Heart right ventricle (tissue), 16 donors: ENCODE results near the gene AP2A2. TPM values are rescaled to one million over a fixed set of nuclear protein-coding genes. Genes with fewer than 3 reads are reported as not detected.

Experiments used
- ATAC-seq, 8 donors: fragments of 200-7000 bp; cut with Tn5 transposase; one replicate each; pipeline ENCODE4 v1.9.1; 2020; ENCODE audit warnings: mild to moderate bottlenecking in 8 of 8, moderate library complexity in 8 of 8, moderate number of reproducible peaks in 1 of 8
- DNase-seq, 2 donors: peaks; one replicate each; pipeline ENCODE4 v3.0.0-alpha.2; 2020
- H3K27ac ChIP-seq, 10 donors: fragments of 200-600 bp; sonication (generic) in 2 of 10; one replicate each; pipeline versions ENCODE4 v1.5.0 to v1.8.0; 2020 to 2022; ENCODE audit warnings: mild to moderate bottlenecking in 3 of 10
- H3K27me3 ChIP-seq, 7 donors: fragments of 200-600 bp; one replicate each; pipeline ENCODE4 v1.8.0; 2021 to 2022; ENCODE audit warnings: mild to moderate bottlenecking in 2 of 7
- H3K36me3 ChIP-seq, 9 donors: fragments of 200-600 bp; sonication (generic) in 1 of 9; one replicate each; pipeline versions ENCODE4 v1.5.0 to v1.8.0; 2020 to 2022; ENCODE audit warnings: mild to moderate bottlenecking in 2 of 9
- H3K4me1 ChIP-seq, 9 donors: fragments of 200-600 bp; sonication (generic) in 1 of 9; one replicate each; pipeline versions ENCODE4 v1.5.0 to v1.8.0; 2020 to 2022; ENCODE audit warnings: mild to moderate bottlenecking in 4 of 9
- H3K4me3 ChIP-seq, 10 donors: fragments of 200-600 bp; sonication (generic) in 2 of 10; one replicate each; pipeline versions ENCODE4 v1.5.0 to v1.8.0; 2020 to 2022; ENCODE audit warnings: mild to moderate bottlenecking in 7 of 10, moderate library complexity in 2 of 10
- H3K9me3 ChIP-seq, 11 donors: fragments of 200-600 bp in 10 of 11; sonication (generic) in 2 of 11; one replicate each; pipeline versions ENCODE4 v1.5.0 to v1.8.0; 2013 to 2022; ENCODE audit warnings: mild to moderate bottlenecking in 2 of 11, control low read depth in 1 of 11, moderate library complexity in 1 of 11
- CTCF ChIP-seq, 9 donors: fragments of 200-600 bp; sonication (generic) in 2 of 9; IDR thresholded peaks; one replicate each; pipeline versions ENCODE4 v1.5.0 to v1.8.0; 2021 to 2022; ENCODE audit warnings: antibody characterized with exemption in 9 of 9, mild to moderate bottlenecking in 5 of 9, moderate library complexity in 1 of 9
- WGBS, 2 donors: extraction: QIAGEN DNeasy Blood & Tissue Kit; methylation state at CpG; one replicate each; pipeline ENCODE4 v1.1.7; 2013; ENCODE audit warnings: inconsistent platforms in 1 of 2; 5-methylcytosine and 5-hydroxymethylcytosine counted together
- intact Hi-C, 10 donors: fragments of 100-400 bp; cut with DNase I; formaldehyde crosslinking; loops; one replicate each; pipeline versions ENCODE4 v1.11.1 to v1.14.2; 2022
- polyA plus RNA-seq, 2 donors: library from polyadenylated mRNA; stranded (reverse); fragments of 200-250 nt; gene quantifications; one replicate each; pipeline ENCODE4 v1.2.3, GENCODE V29; 2013
- total RNA-seq, 10 donors: library from RNA; stranded (reverse); fragmentation: NEBNext Ultra II Directional in 3 of 10; extraction: Animal tissue kit (Norgen Biotek cat#: 25700) in 3 of 10; gene quantifications; one replicate each; pipeline versions ENCODE4 v1.2.1 to v1.2.4, GENCODE V29; 2021 to 2023
- donor health status: Arrhythmogenic right ventricular cardiomyopathy.
- donor health status: ischemic (EF 13 %, LVEDD 7.1; RV severe dilation, severe dysfunction).
- donor health status: healthy with polysubstance abuse.
- donor health status: DM: no; HTN: yes; CAD: no.
- donor health status: DM: no; HTN: no; CAD: no.
- donor health status: ischemic (EF 25% LVEDD 6.9; RV normal size, moderate dysfunction).
- donor health status: ischemic (EF 25% LVEDD 5.7; RV mildly dilated, moderate dysfunction).
- donor health status: healthy.
- donor health status: DM: yes; HTN: yes; CAD: no.
- donor health status: Ischemic cardiomyopathy.
- donor health status: ischemic (EF 35%, LVEDD 5.7; RV mildly dilated, moderate dysfunction).
- donor health status: nonischemic (EF 11% LVEDD 7.7; RV severe dilation, severe dysfunction).
- donor health status: DM: yes; HTN: yes; CAD: no.
- donor health status: PGD.
- donor health status: ischemic (EF 29% LVEDD 5.4; RV normal size, mild dysfunction).
- donor health status: nonischemic (EF 23%, LVEDD 6.1; RV moderate dilation, normal function).

Gene AP2A2
- total and polyA plus RNA-seq, 12 donors = 24.3 to 58.4 (median 37.4) TPM

GRCh38 chr11:1026641-1027482 is 101.2 kb downstream of the AP2A2 start:
- H3K4me3 ChIP-seq = no peak overlapping the region
- no peaks in the 10 kb centered on the region for H3K4me1 ChIP-seq
- ATAC-seq = no peak
- DNase-seq = no peak
- H3K9me3 ChIP-seq = no peaks in the 10 kb centered on the region
- WGBS, 2 donors = 87 to 90% methylated on average over 46 of the region's 46 CpGs
- intact Hi-C loops = no loop called here
- no peaks in the 10 kb centered on the region for H3K27me3 ChIP-seq
- H3K36me3 ChIP-seq = no peaks in the 10 kb centered on the region
- TF ChIP-seq CTCF (IDR thresholded peaks at IDR 0.05) = no peak
- H3K27ac ChIP-seq = no peak overlapping the region

DNA sequence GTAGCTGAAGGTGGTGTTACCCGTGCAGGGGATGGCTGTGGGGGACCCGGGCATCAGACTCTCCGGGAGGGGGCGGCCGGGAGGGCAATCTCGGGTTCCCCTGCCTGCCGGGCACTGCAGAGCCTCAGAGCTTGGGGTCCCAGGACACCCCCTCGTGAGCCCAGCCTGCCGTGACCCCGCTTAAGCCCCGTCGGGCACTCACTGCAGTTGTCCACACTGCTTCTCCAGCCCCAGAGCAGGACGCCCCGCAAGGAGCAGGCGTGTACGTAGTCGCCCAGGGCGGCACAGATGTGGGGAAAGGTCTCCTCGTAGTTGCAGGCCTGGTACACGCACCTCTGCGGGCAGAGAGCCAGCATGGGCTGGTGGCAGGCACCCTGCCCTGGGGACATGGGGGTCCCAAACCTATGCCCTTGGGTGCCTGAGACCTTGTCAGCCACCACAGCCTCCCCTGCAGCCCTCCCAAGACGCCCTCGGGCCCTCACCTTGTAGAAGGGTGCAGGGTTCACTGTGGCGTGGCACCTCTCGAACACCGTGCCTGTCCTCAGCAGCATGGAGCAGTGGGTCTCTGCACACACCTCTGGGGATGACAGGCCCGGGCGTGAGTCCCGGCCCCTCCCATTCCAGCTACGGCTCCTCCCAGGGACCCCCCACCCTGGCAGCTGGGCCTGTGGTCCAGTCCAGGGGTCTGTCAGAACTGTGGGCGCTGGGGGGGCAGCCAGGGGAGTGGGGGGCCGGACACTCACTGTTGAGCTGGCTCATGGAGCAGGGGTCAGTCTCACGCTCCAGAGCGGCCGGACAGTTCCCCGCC is 102.0 kb downstream of the AP2A2 start:
- H3K36me3 ChIP-seq = no peaks in the 10 kb centered on the region
- H3K4me3 ChIP-seq = no peak overlapping the region
- no peaks in the 10 kb centered on the region for H3K27me3 ChIP-seq
- H3K27ac ChIP-seq = no peak overlapping the region
- no peaks in the 10 kb centered on the region for H3K4me1 ChIP-seq
- no peak for TF ChIP-seq CTCF (IDR thresholded peaks at IDR 0.05)
- intact Hi-C loops = no loop called here
- no peaks in the 10 kb centered on the region for H3K9me3 ChIP-seq
- ATAC-seq (no peak), DNase-seq (no peak)
- WGBS, 2 donors = 87% methylated on average over 34 to 36 of the region's 36 CpGs

DNA sequence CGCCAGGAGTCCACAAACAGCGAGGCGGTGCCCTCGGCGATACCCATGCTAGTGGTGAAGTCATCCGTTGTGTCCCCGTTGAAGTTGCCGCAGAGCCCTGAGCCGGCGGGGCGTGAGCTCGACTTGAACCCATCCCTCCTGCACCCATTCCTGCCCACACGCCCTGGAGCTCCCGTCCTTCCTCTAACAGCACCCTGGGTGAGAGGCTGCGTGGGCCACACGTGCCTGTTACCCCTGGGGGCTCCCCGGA is 102.5 kb downstream of the AP2A2 start:
- Histone ChIP-seq H3K4me1 (no peaks in the 10 kb centered on the region), H3K27me3 (no peaks in the 10 kb centered on the region), H3K4me3 (no peak overlapping the region), H3K27ac (no peak overlapping the region), H3K36me3 (no peaks in the 10 kb centered on the region), H3K9me3 (no peaks in the 10 kb centered on the region)
- DNase-seq = no peak
- 83 to 87% methylated on average over 17 of the region's 17 CpGs for WGBS, 2 donors
- no peak for TF ChIP-seq CTCF (IDR thresholded peaks at IDR 0.05)
- no peak for ATAC-seq
- intact Hi-C loops = no loop called here

- H3K4me3 ChIP-seq = no peak overlapping the region
- no peak for ATAC-seq
- no peaks in the 10 kb centered on the region for H3K27me3 ChIP-seq
- no peak overlapping the region for H3K27ac ChIP-seq
- TF ChIP-seq CTCF (IDR thresholded peaks at IDR 0.05) = no peak
- intact Hi-C loops = no loop called here
- 78 to 80% methylated on average over 14 of the region's 14 CpGs for WGBS, 2 donors
- no peaks in the 10 kb centered on the region for H3K36me3 ChIP-seq
- no peaks in the 10 kb centered on the region for H3K4me1 ChIP-seq
- no peak for DNase-seq
- no peaks in the 10 kb centered on the region for H3K9me3 ChIP-seq
Measured at GRCh38 chr11:1028616-1029015, 102.9 kb downstream of the AP2A2 start.
